Lower leg skin (tissue), 3 donors: ENCODE data around the gene KCNJ6.

Experiments used
- CTCF ChIP-seq, 3 donors: fragments of 450-650 bp; IDR thresholded peaks; one replicate each; pipeline ENCODE4 v1.5.1; 2016; ENCODE audit warnings: antibody characterized with exemption in 3 of 3, mild to moderate bottlenecking in 3 of 3, moderate library complexity in 2 of 3
- POLR2A ChIP-seq, 2 donors: fragments of 450-650 bp; IDR thresholded peaks; one replicate each; pipeline ENCODE4 v1.6.1; 2016 to 2017; ENCODE audit warnings: antibody characterized with exemption in 2 of 2, mild to moderate bottlenecking in 1 of 2, moderate library complexity in 1 of 2

- TF ChIP-seq CTCF (IDR thresholded peaks at IDR 0.05) = no peak
- no peak for TF ChIP-seq POLR2A (IDR thresholded peaks at IDR 0.05)
Observed at GRCh38 chr21:37833301-37833700, 83.0 kb downstream of the KCNJ6 start.
